ENCODE measurements around the gene MTRR. TPM values are rescaled to one million over a fixed set of nuclear protein-coding genes. Genes with fewer than 3 reads are reported as not detected.
A peak's percentile ranks its signal among the peaks of the same experiment; 100 is the strongest.

The MTRR gene
- 10 to 100 TPM; 40.6 to 47.0 TPM for total RNA-seq
- 29.7 TPM for polyA plus RNA-seq (2013, experiment 1 of 2)
- 23.1 TPM for polyA plus RNA-seq (2013, experiment 2 of 2)
- long read RNA-seq, experiment 1, partial matches to known transcripts: 7 of 14 reads
- long read RNA-seq, experiment 1, other reads (novel, unspliced or antisense): 7 of 14 reads
- long read RNA-seq, experiment 2, partial matches to known transcripts: 6 of 35 reads
- long read RNA-seq, experiment 2, other reads (novel, unspliced or antisense): 23 of 35 reads
- long read RNA-seq, experiment 3, transcript MTRR-210 (3 exons, 574 nt): minor isoform, 5 of 157 reads
- long read RNA-seq, experiment 3, transcript MTRR-202 (15 exons, 3,215 nt): major isoform, 35 of 157 reads
- long read RNA-seq, experiment 3, transcript MTRR-201 (15 exons, 3,274 nt): minor isoform, 7 of 157 reads
- long read RNA-seq, experiment 3, partial matches to known transcripts: 28 of 157 reads
- long read RNA-seq, experiment 3, other reads (novel, unspliced or antisense): 77 of 157 reads
- long read RNA-seq, experiment 4, partial matches to known transcripts: 5 of 21 reads
- long read RNA-seq, experiment 4, other reads (novel, unspliced or antisense): 15 of 21 reads

- peak within 1 kb of the TSS; percentile 84 for H3K4me3 Mint-ChIP-seq
- Histone ChIP-seq H3K9me3 (ENCODE audit: control insufficient read depth, low read length) (no peaks in the 10 kb centered on the region), H3K9ac (ENCODE audit: extremely low read depth, low read length, poor library complexity, severe bottlenecking) (peak within 1 kb of the TSS; percentile 59), H3K27ac (ENCODE audit: low read depth, low read length) (no peak within 1 kb of the TSS), H3K4me1 (ENCODE audit: control insufficient read depth, insufficient read depth, low read length) (peaks cover 7% of the 10 kb centered on the region), H3K27me3 (ENCODE audit: control insufficient read depth, insufficient read depth, low read length, poor library complexity, severe bottlenecking) (no peaks in the 10 kb centered on the region), H3K4me3 (ENCODE audit: low read length) (peak within 1 kb of the TSS; percentile 85), H3K36me3 (ENCODE audit: control insufficient read depth, insufficient read depth, low read length) (peaks cover 15% of the 10 kb centered on the region)
- no peaks in the 10 kb centered on the region for H3K27me3 Mint-ChIP-seq (ENCODE audit: insufficient read depth)
- H3K27ac Mint-ChIP-seq: peak within 1 kb of the TSS; percentile 65
- peak; percentile 95 for DNase-seq
- H3K4me1 Mint-ChIP-seq: peaks cover 14% of the 10 kb centered on the region
- H3K9me3 Mint-ChIP-seq: no peaks in the 10 kb centered on the region
- peaks cover 2% of the 10 kb centered on the region for H3K36me3 Mint-ChIP-seq (ENCODE audit: low read depth)
- no peak for TF ChIP-seq CTCF (conservative IDR thresholded peaks at IDR 0.05)
- 0% methylated on average over 47 to 83 of the region's 83 CpGs for WGBS, 2 experiments (ENCODE audit: insufficient coverage in 1 of 2, insufficient read length in 1 of 2)
Measured at GRCh38 chr5:7868773-7869473, at the start of gene MTRR, which contains the start of gene FASTKD3. MTRR (plus strand) TSS chr5:7869148; CDS start chr5:7870795, 1,647 bp downstream. FASTKD3 (minus strand) TSS chr5:7869031; CDS start chr5:7868083, 948 bp downstream.

GRCh38 chr5:7822449-7822848 is 46.5 kb upstream of the MTRR start:
- H3K9me3 ChIP-seq (ENCODE audit: control insufficient read depth, low read length): no peaks in the 10 kb centered on the region
- 69 to 82% methylated on average over 2 to 3 of the region's 3 CpGs for WGBS, 2 experiments (ENCODE audit: insufficient coverage in 1 of 2, insufficient read length in 1 of 2)
- TF ChIP-seq CTCF (conservative IDR thresholded peaks at IDR 0.05): no peak

GRCh38 chr5:7823594-7823993 is 45.4 kb upstream of the MTRR start:
- Histone ChIP-seq H3K9ac (ENCODE audit: extremely low read depth, low read length, poor library complexity, severe bottlenecking) (no peak overlapping the region), H3K27ac (ENCODE audit: low read depth, low read length) (no peak overlapping the region), H3K4me1 (ENCODE audit: control insufficient read depth, insufficient read depth, low read length) (no peaks in the 10 kb centered on the region), H3K4me3 (ENCODE audit: low read length) (no peak overlapping the region), H3K36me3 (ENCODE audit: control insufficient read depth, insufficient read depth, low read length) (peaks cover 23% of the 10 kb centered on the region), H3K9me3 (ENCODE audit: control insufficient read depth, low read length) (no peaks in the 10 kb centered on the region), H3K27me3 (ENCODE audit: control insufficient read depth, insufficient read depth, low read length, poor library complexity, severe bottlenecking) (no peaks in the 10 kb centered on the region)
- TF ChIP-seq CTCF (conservative IDR thresholded peaks at IDR 0.05): no peak
- 87 to 95% methylated on average over 4 to 8 of the region's 8 CpGs for WGBS, 2 experiments (ENCODE audit: insufficient coverage in 1 of 2, insufficient read length in 1 of 2)
- Mint-ChIP-seq H3K27ac (no peak overlapping the region), H3K4me1 (no peaks in the 10 kb centered on the region), H3K27me3 (ENCODE audit: insufficient read depth) (no peaks in the 10 kb centered on the region), H3K4me3 (no peak overlapping the region), H3K9me3 (no peaks in the 10 kb centered on the region), H3K36me3 (ENCODE audit: low read depth) (peaks cover 14% of the 10 kb centered on the region)
- DNase-seq: no peak

More at GRCh38 chr5:7822449-7822848, 46.5 kb upstream of the MTRR start:
- Mint-ChIP-seq H3K27me3 (ENCODE audit: insufficient read depth) (no peaks in the 10 kb centered on the region), H3K27ac (no peak overlapping the region), H3K4me1 (no peaks in the 10 kb centered on the region), H3K9me3 (no peaks in the 10 kb centered on the region), H3K36me3 (ENCODE audit: low read depth) (peaks cover 14% of the 10 kb centered on the region), H3K4me3 (no peak overlapping the region)
- Histone ChIP-seq H3K27me3 (ENCODE audit: control insufficient read depth, insufficient read depth, low read length, poor library complexity, severe bottlenecking) (no peaks in the 10 kb centered on the region), H3K27ac (ENCODE audit: low read depth, low read length) (no peak overlapping the region), H3K9ac (ENCODE audit: extremely low read depth, low read length, poor library complexity, severe bottlenecking) (no peak overlapping the region), H3K4me3 (ENCODE audit: low read length) (no peak overlapping the region), H3K4me1 (ENCODE audit: control insufficient read depth, insufficient read depth, low read length) (no peaks in the 10 kb centered on the region), H3K36me3 (ENCODE audit: control insufficient read depth, insufficient read depth, low read length) (peaks cover 23% of the 10 kb centered on the region)
- no peak for DNase-seq

Data from endodermal cell (in vitro differentiated cells).